Measurements from ENCODE around the gene ITGA6.
A peak's percentile ranks its signal among the peaks of the same experiment; 100 is the strongest.

Gene ITGA6

DNA sequence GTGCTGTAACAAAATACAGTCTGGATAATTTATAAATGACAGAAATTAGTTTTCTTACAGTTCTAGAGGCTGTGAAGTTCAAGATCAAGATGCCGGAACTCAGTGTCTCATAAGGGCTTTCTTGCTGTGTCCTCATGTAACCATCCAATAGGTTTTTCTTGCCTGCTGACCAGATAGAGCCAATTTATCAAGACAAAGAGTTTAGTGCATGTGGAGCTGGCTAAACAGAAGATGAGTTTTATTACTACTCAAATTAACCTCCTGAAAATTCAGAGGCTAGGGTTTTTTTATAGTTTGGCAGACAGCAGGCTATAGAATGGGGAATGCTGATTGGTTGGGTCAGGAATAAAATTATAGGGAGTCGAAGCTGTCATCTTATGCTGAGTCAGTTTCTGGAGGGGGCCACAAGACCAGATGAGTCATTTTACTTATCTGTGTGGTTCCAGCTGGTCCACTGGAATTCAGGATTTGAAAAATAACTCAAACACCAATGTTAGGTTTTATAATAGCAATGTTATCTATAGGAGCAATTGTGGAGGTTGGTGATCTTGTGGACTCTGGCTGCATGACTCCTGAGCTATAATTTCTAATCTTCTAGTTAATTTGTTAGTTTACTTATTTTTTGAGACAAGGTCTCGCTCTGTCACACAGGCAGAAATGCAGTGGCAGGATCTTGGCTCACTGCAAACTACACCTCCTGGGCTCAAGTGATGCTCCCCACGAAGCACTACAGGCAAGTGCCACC is 125.3 kb downstream of the ITGA6 start:
- DNase-seq (ENCODE audit: insufficient read length, low spot score) = peak; percentile 48
- no peak for FAIRE-seq

DNA sequence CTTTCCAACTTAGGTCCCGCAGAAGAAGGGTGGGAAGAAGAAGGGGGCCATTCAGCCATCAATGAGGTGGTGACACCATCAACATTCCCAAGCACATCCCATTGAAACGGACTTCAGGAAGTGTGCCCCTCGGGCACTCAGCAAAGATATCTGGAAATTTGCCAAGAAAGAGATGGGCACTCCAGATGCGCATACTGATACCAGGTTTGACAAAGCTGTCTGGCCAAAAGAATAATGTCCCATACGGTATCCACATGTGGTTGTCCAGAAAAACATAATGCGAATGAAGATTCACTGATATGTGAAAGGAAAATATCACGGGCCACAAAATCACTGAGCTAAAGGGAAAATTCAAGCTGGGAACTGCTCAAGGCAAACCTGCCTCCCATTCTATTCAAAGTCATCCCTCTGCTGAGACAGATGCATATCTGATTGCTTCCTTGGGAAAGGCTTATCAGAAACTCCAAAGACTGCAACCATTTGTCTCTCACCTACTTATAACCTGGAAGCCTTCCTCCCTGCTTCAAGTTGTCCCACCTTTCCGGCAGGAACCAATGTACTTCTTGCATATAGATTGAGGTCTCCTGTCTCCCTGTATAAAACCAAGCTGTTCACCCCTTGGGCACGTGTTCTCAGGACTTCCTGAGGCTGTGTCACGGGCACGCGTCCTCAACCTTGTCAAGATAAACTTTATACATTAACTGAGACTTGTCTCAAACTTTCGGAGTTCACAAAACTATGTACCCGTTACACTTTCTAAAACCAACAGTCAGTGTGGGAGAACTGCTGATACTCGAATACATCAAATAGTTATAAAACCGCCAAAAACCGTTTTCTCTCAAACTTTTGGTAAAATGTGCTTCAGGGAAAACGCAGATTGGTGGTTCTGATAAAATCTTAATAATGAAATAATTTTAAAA is 127.2 kb downstream of the ITGA6 start:
- FAIRE-seq = no peak

DNA sequence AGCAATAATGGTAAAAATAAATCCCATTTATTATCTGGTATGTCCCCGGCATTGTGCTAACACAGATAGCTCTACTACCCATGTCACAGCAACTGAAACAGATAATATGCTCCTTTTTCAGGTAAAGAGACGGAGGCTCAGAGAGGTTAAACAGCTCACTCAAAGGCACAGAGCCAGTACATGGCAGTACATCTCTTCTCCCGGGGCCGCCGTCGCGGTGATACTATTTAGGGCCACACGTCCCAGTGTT is 127.8 kb downstream of the ITGA6 start:
- FAIRE-seq (no peak), DNase-seq (ENCODE audit: insufficient read length, low spot score) (no peak)

More for the DNA sequence above, 127.2 kb downstream of the ITGA6 start:
- DNase-seq (ENCODE audit: insufficient read length, low spot score) = no peak
